Ovary (tissue), 3 donors: ENCODE data around the gene SLC39A2.

Source experiments
- CTCF ChIP-seq, 3 donors: fragments of 450-650 bp in 2 of 3; fragments of 200-600 bp in 1 of 3; IDR thresholded peaks; one replicate each; pipeline versions ENCODE4 v1.5.1 to v1.8.0; 2016 to 2022; ENCODE audit warnings: antibody characterized with exemption in 3 of 3, mild to moderate bottlenecking in 1 of 3
- POLR2A ChIP-seq: fragments of 450-650 bp; IDR thresholded peaks from one replicate; pipeline ENCODE4 v1.6.1; 2017; ENCODE audit warnings: antibody characterized with exemption, mild to moderate bottlenecking, moderate library complexity
- donor health status: DM: no; HTN: no; CAD: no.

GRCh38 chr14:21011136-21011535, 12.0 kb downstream of the SLC39A2 start:
- no peak for TF ChIP-seq CTCF (IDR thresholded peaks at IDR 0.05)
- no peak for TF ChIP-seq POLR2A
